HFF-Myc (cell line): Measurements from ENCODE around the gene MEAK7.

Experiments
- DNase-seq: peaks from one replicate; pipeline ENCODE4 v3.0.0-alpha.2; 2011; ENCODE audit warnings: low read depth; ENCODE audit errors: extremely low read depth
- H3K4me3 ChIP-seq: replicated peaks from 2 replicates; pipeline ENCODE4 v1.5.1; 2011; ENCODE audit warnings: low read depth, mild to moderate bottlenecking, control low read depth, low read length
- CTCF ChIP-seq: IDR thresholded peaks from 2 replicates; pipeline ENCODE4 v1.5.1; 2012; ENCODE audit warnings: mild to moderate bottlenecking, low read depth, low read length, control low read depth; ENCODE audit errors: missing control alignments

MEAK7 gene

GRCh38 chr16:84458606-84459532, 45.6 kb downstream of the MEAK7 start:
- TF ChIP-seq CTCF, result no peak
- DNase-seq, result no peak
- no peak overlapping the region for H3K4me3 ChIP-seq

GRCh38 chr16:84455031-84455430, 49.4 kb downstream of the MEAK7 start:
- H3K4me3 ChIP-seq, result no peak overlapping the region
- no peak for TF ChIP-seq CTCF
- DNase-seq, result no peak
